DMS 273 treated with DMSO at 0.1 percent for 48 hours (cell line): ENCODE measurements around the gene SPG7.

Source experiments
- DNase-seq: peaks from one replicate; lab custom pipeline; 2025; lab: John Stamatoyannopoulos, UW

The SPG7 gene

DNA sequence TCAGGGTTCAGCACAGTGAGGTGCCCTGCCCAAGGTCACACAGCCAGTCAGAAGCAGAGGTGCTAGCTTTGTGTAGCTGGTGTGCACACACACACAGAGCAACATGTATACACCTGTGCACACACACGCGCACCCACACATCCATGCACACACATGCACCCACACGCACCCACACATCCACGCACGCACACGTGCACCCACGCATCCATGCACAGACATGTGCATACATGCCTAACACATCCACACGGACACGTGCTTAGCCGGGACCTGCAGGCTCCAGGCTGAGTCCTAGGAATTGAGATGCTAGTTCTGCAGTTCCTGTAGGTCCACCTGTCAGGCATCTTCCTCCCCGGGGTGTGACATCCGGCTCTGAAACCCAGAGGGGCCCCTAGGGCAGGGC is 92.2 kb downstream of the SPG7 start:
- DNase-seq = no peak

DNA sequence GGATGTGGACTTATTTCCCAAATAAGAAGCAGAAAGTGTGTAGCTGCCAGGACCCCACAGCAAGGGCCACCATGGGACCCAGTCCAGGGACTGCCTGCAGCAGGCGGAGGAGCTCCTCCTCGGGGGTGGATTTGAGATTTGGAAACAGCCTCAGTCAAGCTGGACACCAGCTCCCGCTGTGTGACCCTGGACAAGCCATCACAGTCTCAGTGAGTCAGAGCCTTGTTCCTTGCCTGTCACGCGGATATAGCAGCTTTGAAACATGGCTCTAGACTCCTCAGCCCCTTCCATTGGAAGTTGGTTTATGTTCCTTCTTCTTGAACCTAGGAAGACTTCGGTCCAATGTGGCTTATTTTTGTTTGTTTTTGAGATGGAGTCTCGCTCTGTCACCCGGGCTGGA is 92.8 kb downstream of the SPG7 start:
- no peak for DNase-seq

DNA sequence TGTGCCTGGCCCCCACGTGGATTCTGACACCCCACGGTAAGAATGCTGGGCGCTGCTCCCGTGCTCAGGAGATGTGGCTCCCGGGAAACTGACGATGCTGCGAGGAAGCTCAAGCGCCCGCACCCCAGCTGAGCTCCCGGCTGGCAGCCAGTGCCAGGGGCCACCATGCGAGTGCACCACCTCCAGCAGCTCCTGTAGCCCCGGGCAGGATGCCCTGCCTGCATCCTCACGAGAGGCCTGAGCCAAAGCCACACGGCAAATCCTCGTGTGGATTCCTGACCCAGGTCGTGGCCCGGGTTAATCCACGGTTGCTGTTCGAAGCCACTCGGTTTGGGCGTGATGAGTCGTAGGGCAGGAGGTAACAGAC is 93.7 kb downstream of the SPG7 start:
- DNase-seq = no peak

DNA sequence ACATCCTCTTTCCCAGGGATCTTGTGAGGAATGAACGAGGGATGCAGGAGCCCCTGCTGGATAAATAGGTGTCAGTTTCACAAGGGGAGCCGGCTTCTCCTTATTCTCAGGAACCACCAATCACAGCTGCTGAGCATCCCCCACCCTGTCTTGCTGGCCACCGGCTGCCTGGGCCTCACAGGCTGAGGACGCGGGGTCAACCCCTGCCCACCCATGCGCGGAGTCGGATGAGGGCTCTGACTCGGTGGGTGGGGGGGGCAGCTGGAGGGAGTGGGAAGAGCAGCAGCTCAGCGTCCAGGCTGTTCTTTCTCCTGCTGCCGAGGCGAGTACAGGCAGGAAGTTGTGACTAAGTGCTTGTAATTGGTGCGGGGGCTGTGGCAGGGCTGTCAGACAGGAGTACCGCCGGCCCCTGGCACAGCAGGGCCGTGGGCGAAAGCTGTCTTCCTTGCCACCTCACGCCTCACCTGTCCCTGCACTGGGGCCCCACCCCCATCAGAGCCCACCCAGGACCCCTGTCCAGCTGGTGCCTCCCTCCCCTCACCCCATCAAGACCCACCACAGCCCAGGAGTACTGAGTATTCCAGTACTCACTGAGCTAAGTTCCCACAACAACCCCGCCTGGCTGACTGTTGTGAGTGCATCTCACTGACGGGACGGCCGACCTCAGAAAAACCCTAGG is 94.2 kb downstream of the SPG7 start:
- DNase-seq = peak; percentile 68

DNA sequence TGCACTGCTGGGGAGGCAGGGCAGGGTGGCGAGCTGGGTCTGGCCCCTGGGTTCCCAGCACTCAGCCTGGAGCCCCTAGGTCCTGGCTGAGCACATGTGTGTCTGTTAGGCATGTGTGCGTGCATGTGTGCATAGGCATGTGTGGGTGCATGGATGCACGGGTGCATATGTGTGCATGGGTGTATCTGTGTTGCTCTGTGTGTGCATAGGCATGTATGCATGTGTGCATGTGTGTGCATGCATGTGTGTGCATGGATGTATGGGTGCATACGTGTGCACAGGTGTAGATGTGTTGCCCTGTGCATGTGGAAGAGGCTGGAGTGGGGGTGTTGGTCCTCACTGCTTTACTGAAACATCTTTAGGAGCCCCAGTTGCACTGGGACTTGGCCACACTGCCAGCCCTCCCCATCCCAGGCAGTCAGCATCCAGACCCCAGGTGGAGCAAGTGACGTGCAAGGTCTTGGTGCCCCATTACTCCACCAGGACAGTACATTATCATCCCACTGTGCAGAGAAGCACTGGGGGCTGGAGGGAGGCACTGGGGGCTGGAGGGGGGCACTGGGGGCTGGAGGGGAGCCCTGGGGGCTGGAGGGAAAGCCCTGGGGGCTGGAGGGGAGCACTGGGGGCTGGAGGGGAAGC is 94.9 kb downstream of the SPG7 start:
- no peak for DNase-seq

DNA sequence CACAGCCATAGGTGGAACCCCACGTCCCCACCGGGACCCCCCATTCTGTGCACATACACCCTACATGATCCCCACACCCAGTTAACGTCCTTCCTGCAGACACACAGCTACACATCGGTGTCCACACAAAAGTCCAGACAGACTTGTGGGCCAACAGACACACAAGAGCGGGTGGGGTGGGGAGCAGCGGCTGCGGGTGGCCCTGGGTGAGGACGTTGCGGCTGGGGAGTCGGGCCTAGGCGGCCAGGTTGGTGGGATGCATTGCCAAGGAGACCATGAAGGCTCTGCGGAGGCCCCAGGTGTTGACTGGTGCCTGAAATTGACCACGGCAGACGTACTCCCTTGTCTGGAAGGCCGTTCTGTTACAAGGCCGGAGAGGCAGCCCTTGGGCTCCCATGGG is 96.6 kb downstream of the SPG7 start:
- no peak for DNase-seq

GRCh38 chr16:89605186-89605970 is 97.2 kb downstream of the SPG7 start:
- DNase-seq = no peak

DNA sequence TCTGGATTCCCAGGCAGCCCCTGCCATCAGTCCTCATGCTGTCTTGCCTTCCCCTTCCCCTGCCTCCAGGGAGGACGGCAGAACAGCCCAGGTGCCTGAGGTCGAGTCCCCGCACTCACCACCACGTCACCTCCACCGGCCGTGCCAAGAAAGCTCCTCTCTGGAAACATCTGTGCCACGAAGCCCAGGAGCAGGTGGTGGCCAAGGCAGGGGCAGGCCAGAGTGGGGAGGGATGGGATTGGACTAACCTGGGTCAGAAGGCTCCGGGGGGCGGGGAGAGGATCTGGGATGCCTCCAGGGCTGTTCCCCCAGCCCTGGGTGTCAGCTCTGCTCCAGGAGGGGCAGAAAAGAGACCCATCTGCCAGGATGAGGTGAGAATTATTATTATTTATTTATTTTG is 97.8 kb downstream of the SPG7 start:
- DNase-seq = no peak
